Liver (tissue), 2 donors: ENCODE measurements around the gene MAGEF1.

Experiments
- REST ChIP-seq: IDR thresholded peaks from 2 replicates; pipeline ENCODE4 v1.6.1; 2016; ENCODE audit warnings: antibody characterized with exemption, mild to moderate bottlenecking
- TF ChIP-seq, protein P1 (sequence below): fragments of 150-350 bp; IDR thresholded peaks from 2 replicates; pipeline ENCODE4 v1.5.1; 2017; ENCODE audit warnings: improper control_type of control experiment, low read depth, low read length; ENCODE audit not compliant: missing input control
- donor health status: healthy.

- TF ChIP-seq, protein P1, sequence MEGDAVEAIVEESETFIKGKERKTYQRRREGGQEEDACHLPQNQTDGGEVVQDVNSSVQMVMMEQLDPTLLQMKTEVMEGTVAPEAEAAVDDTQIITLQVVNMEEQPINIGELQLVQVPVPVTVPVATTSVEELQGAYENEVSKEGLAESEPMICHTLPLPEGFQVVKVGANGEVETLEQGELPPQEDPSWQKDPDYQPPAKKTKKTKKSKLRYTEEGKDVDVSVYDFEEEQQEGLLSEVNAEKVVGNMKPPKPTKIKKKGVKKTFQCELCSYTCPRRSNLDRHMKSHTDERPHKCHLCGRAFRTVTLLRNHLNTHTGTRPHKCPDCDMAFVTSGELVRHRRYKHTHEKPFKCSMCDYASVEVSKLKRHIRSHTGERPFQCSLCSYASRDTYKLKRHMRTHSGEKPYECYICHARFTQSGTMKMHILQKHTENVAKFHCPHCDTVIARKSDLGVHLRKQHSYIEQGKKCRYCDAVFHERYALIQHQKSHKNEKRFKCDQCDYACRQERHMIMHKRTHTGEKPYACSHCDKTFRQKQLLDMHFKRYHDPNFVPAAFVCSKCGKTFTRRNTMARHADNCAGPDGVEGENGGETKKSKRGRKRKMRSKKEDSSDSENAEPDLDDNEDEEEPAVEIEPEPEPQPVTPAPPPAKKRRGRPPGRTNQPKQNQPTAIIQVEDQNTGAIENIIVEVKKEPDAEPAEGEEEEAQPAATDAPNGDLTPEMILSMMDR: no peak
- no peak for TF ChIP-seq REST
These were observed 23.2 kb upstream of the MAGEF1 start for GRCh38 chr3:184734903-184735701.
